Stimulated activated naive CD8-positive, alpha-beta T cell treated with anti-CD3 and anti-CD28 coated beads, Interleukin-15, amount 100 ng/mL, for 72 hours (primary cell): Measurements from ENCODE around the gene ELOVL3.
"Not testable (repeated sequence)": the region's sequence is repeated elsewhere in the genome, so short reads cannot be mapped to it uniquely, and the experiment has no call there.

Experiments used
- ATAC-seq: fragments of 150-1000 bp; cut with Tn5 transposase; 2 replicates; pipeline ENCODE4 v1.10.0; 2021; ENCODE audit warnings: mild to moderate bottlenecking, moderate library complexity
- DNase-seq, 2 donors: peaks; one replicate each; pipeline ENCODE4 v3.0.0; 2021 to 2022
- H3K27ac Mint-ChIP-seq, 2 donors: one replicate each; pipeline ENCODE4 v1.8.0; 2022; ENCODE audit warnings: mild to moderate bottlenecking in 2 of 2, mixed read lengths in 2 of 2, moderate library complexity in 2 of 2
- H3K27me3 Mint-ChIP-seq: one replicate; pipeline ENCODE4 v1.8.0; 2022; ENCODE audit warnings: mixed read lengths
- H3K4me1 Mint-ChIP-seq: one replicate; pipeline ENCODE4 v1.8.0; 2022; ENCODE audit warnings: mild to moderate bottlenecking, mixed read lengths
- H3K4me3 Mint-ChIP-seq, 2 donors: one replicate each; pipeline ENCODE4 v1.8.0; 2022; ENCODE audit warnings: mild to moderate bottlenecking in 2 of 2, mixed read lengths in 2 of 2, moderate library complexity in 1 of 2
- H3K9me3 Mint-ChIP-seq, 2 donors: one replicate each; pipeline ENCODE4 v1.8.0; 2022; ENCODE audit warnings: mixed read lengths in 2 of 2

ELOVL3 gene

GRCh38 chr10:102237711-102238252 is 11.7 kb downstream of the ELOVL3 start:
- H3K4me1 Mint-ChIP-seq, result peaks cover 19% of the 10 kb centered on the region
- peaks cover 77% of the 10 kb centered on the region for H3K27me3 Mint-ChIP-seq
- DNase-seq (no peak), ATAC-seq (no peak)
- no peak overlapping the region for H3K27ac Mint-ChIP-seq
- no peaks in the 10 kb centered on the region for H3K9me3 Mint-ChIP-seq
- H3K4me3 Mint-ChIP-seq, result no peak overlapping the region

GRCh38 chr10:102240467-102241031 is 14.4 kb downstream of the ELOVL3 start:
- Mint-ChIP-seq H3K9me3 (no peaks in the 10 kb centered on the region), H3K4me1 (peaks cover 28% of the 10 kb centered on the region), H3K27ac (no peak overlapping the region), H3K27me3 (peaks cover 68% of the 10 kb centered on the region), H3K4me3 (peak overlapping the region; percentile 78 to 84)
- DNase-seq (no peak), ATAC-seq (no peak)

GRCh38 chr10:102241032-102241443 is 14.9 kb downstream of the ELOVL3 start:
- Mint-ChIP-seq H3K4me1 (peaks cover 28% of the 10 kb centered on the region), H3K27me3 (peaks cover 63% of the 10 kb centered on the region), H3K9me3 (no peaks in the 10 kb centered on the region), H3K4me3 (peak overlapping the region; percentile 78 to 84), H3K27ac (no peak overlapping the region)
- ATAC-seq (no peak), DNase-seq (no peak)

GRCh38 chr10:102241444-102242117 is 15.5 kb downstream of the ELOVL3 start, which contains the start of gene PITX3:
Gene PITX3 (minus strand): TSS chr10:102241512. CDS start chr10:102232080, 9,432 bp downstream.
- ATAC-seq (peak; percentile 65), DNase-seq (peak; percentile 91 to 92)
- peaks cover 59% of the 10 kb centered on the region for H3K27me3 Mint-ChIP-seq
- H3K9me3 Mint-ChIP-seq, result no peaks in the 10 kb centered on the region
- peak within 1 kb of the TSS; percentile 84 to 86 for H3K4me3 Mint-ChIP-seq
- no peak within 1 kb of the TSS for H3K27ac Mint-ChIP-seq
- peaks cover 33% of the 10 kb centered on the region for H3K4me1 Mint-ChIP-seq

GRCh38 chr10:102242118-102242485 is 16.0 kb downstream of the ELOVL3 start:
- Mint-ChIP-seq H3K9me3 (no peaks in the 10 kb centered on the region), H3K4me1 (peaks cover 38% of the 10 kb centered on the region), H3K27me3 (peaks cover 54% of the 10 kb centered on the region), H3K4me3 (peak overlapping the region; percentile 84 to 86), H3K27ac (no peak overlapping the region)
- no peak for ATAC-seq
- no peak for DNase-seq

- H3K27me3 Mint-ChIP-seq, result peaks cover 51% of the 10 kb centered on the region
- H3K4me3 Mint-ChIP-seq, result no peak overlapping the region
- DNase-seq (no peak), ATAC-seq (no peak)
- H3K27ac Mint-ChIP-seq, result no peak overlapping the region
- peaks cover 51% of the 10 kb centered on the region for H3K4me1 Mint-ChIP-seq
- no peaks in the 10 kb centered on the region for H3K9me3 Mint-ChIP-seq
These were observed 17.2 kb downstream of the ELOVL3 start for GRCh38 chr10:102243309-102243708.

GRCh38 chr10:102245082-102245931 is 19.2 kb downstream of the ELOVL3 start, which contains the start of gene GBF1:
Gene GBF1 (plus strand): TSS chr10:102245532. CDS start chr10:102258939, 13,407 bp downstream.
- ATAC-seq (peak; percentile 94), DNase-seq (peak; percentile 87 to 95)
- peaks cover 51% of the 10 kb centered on the region for H3K4me1 Mint-ChIP-seq
- H3K4me3 Mint-ChIP-seq, result peak within 1 kb of the TSS; percentile 98 to 99
- H3K9me3 Mint-ChIP-seq, result no peaks in the 10 kb centered on the region
- H3K27me3 Mint-ChIP-seq, result peaks cover 31% of the 10 kb centered on the region
- H3K27ac Mint-ChIP-seq, result peak within 1 kb of the TSS; percentile 98

- H3K27me3 Mint-ChIP-seq, result peaks cover 25% of the 10 kb centered on the region
- peak overlapping the region; percentile 98 for H3K27ac Mint-ChIP-seq
- peak overlapping the region; percentile 98 to 99 for H3K4me3 Mint-ChIP-seq
- ATAC-seq (no peak), DNase-seq (no peak)
- peaks cover 45% of the 10 kb centered on the region for H3K4me1 Mint-ChIP-seq
- H3K9me3 Mint-ChIP-seq, result no peaks in the 10 kb centered on the region
These were observed 19.8 kb downstream of the ELOVL3 start for GRCh38 chr10:102245932-102246251.

- Mint-ChIP-seq H3K4me3 (peak overlapping the region; percentile 98 to 99), H3K27ac (peak overlapping the region; percentile 98), H3K9me3 (no peaks in the 10 kb centered on the region), H3K27me3 (peaks cover 21% of the 10 kb centered on the region), H3K4me1 (peaks cover 41% of the 10 kb centered on the region)
- no peak for DNase-seq
- ATAC-seq, result no peak
These were observed 20.2 kb downstream of the ELOVL3 start for GRCh38 chr10:102246261-102246660.

- ATAC-seq (no peak), DNase-seq (no peak)
- H3K4me1 Mint-ChIP-seq, result peaks cover 32% of the 10 kb centered on the region
- H3K27me3 Mint-ChIP-seq, result peaks cover 7% of the 10 kb centered on the region
- H3K9me3 Mint-ChIP-seq, result no peaks in the 10 kb centered on the region
- no peak overlapping the region for H3K27ac Mint-ChIP-seq
- H3K4me3 Mint-ChIP-seq, result peak overlapping the region; percentile 44 to 99
These were observed 21.6 kb downstream of the ELOVL3 start for GRCh38 chr10:102247734-102248133.

GRCh38 chr10:102252508-102252907 is 26.4 kb downstream of the ELOVL3 start:
- not testable (repeated sequence) for H3K27me3 Mint-ChIP-seq, H3K4me3 Mint-ChIP-seq, H3K27ac Mint-ChIP-seq, ATAC-seq, DNase-seq, H3K9me3 Mint-ChIP-seq
- H3K4me1 Mint-ChIP-seq, result peaks cover 17% of the 10 kb centered on the region

- Mint-ChIP-seq H3K27ac (no peak overlapping the region), H3K9me3 (no peaks in the 10 kb centered on the region), H3K4me1 (peaks cover 9% of the 10 kb centered on the region), H3K27me3 (no peaks in the 10 kb centered on the region), H3K4me3 (no peak overlapping the region)
- ATAC-seq (no peak), DNase-seq (no peak)
These were observed 28.3 kb downstream of the ELOVL3 start for GRCh38 chr10:102254426-102254825.

GRCh38 chr10:102255404-102255803 is 29.3 kb downstream of the ELOVL3 start:
- H3K9me3 Mint-ChIP-seq, result no peaks in the 10 kb centered on the region
- H3K4me1 Mint-ChIP-seq, result peaks cover 9% of the 10 kb centered on the region
- no peak for ATAC-seq
- no peaks in the 10 kb centered on the region for H3K27me3 Mint-ChIP-seq
- no peak overlapping the region for H3K27ac Mint-ChIP-seq
- DNase-seq, result no peak
- no peak overlapping the region for H3K4me3 Mint-ChIP-seq

GRCh38 chr10:102261196-102261595 is 35.1 kb downstream of the ELOVL3 start:
- DNase-seq, result no peak
- Mint-ChIP-seq H3K4me3 (no peak overlapping the region), H3K4me1 (peaks cover 16% of the 10 kb centered on the region), H3K27me3 (no peaks in the 10 kb centered on the region), H3K27ac (no peak overlapping the region), H3K9me3 (no peaks in the 10 kb centered on the region)
- ATAC-seq, result no peak

- H3K9me3 Mint-ChIP-seq, result no peaks in the 10 kb centered on the region
- ATAC-seq, result no peak
- no peak for DNase-seq
- no peak overlapping the region for H3K27ac Mint-ChIP-seq
- H3K4me3 Mint-ChIP-seq, result no peak overlapping the region
- peaks cover 22% of the 10 kb centered on the region for H3K4me1 Mint-ChIP-seq
- no peaks in the 10 kb centered on the region for H3K27me3 Mint-ChIP-seq
These were observed 35.7 kb downstream of the ELOVL3 start for GRCh38 chr10:102261842-102262241.
